ENCODE results near the gene CADPS.

Gene CADPS

GRCh38 chr3:62366126-62366484 is 509.1 kb downstream of the CADPS start (continued):
- TF ChIP-seq TSHZ2 (CRISPR knock-in tag; IDR thresholded peaks at IDR 0.05) (no peak), PPARA (CRISPR knock-in tag; IDR thresholded peaks at IDR 0.05; ENCODE audit: borderline replicate concordance) (no peak), ZFP30 (CRISPR knock-in tag; IDR thresholded peaks at IDR 0.05) (no peak), RARB (CRISPR knock-in tag; IDR thresholded peaks at IDR 0.05) (no peak), GLIS3 (CRISPR knock-in tag; IDR thresholded peaks at IDR 0.05) (no peak), ESRRG (CRISPR knock-in tag; IDR thresholded peaks at IDR 0.05) (no peak), ZFP3 (CRISPR knock-in tag; IDR thresholded peaks at IDR 0.05) (no peak), ZNF8 (CRISPR knock-in tag; IDR thresholded peaks at IDR 0.05) (no peak), TOX (CRISPR knock-in tag; IDR thresholded peaks at IDR 0.05; ENCODE audit: borderline replicate concordance) (no peak)

- ATAC-seq: no peak
- TF ChIP-seq ESRRG (CRISPR knock-in tag; IDR thresholded peaks at IDR 0.05): no peak
- TF ChIP-seq TOX (CRISPR knock-in tag; IDR thresholded peaks at IDR 0.05; ENCODE audit: borderline replicate concordance): no peak
- no peak for TF ChIP-seq POU6F1 (CRISPR knock-in tag; IDR thresholded peaks at IDR 0.05; ENCODE audit: borderline replicate concordance, low read depth)
- no peak for TF ChIP-seq ZC3H10 (CRISPR knock-in tag; IDR thresholded peaks at IDR 0.05)
- no peak for TF ChIP-seq ZNF70 (CRISPR knock-in tag; IDR thresholded peaks at IDR 0.05)
- no peak for TF ChIP-seq CREB5 (CRISPR knock-in tag; IDR thresholded peaks at IDR 0.05; ENCODE audit: low read depth)
- no peak for TF ChIP-seq BACH2 (CRISPR knock-in tag; IDR thresholded peaks at IDR 0.05; ENCODE audit: borderline replicate concordance)
- no peak for TF ChIP-seq PPARA (CRISPR knock-in tag; IDR thresholded peaks at IDR 0.05; ENCODE audit: borderline replicate concordance)
- no peak for TF ChIP-seq ISL1 (CRISPR knock-in tag; IDR thresholded peaks at IDR 0.05)
- no peak for TF ChIP-seq PATZ1 (CRISPR knock-in tag; IDR thresholded peaks at IDR 0.05; ENCODE audit: borderline replicate concordance)
- TF ChIP-seq TSHZ2 (CRISPR knock-in tag; IDR thresholded peaks at IDR 0.05): no peak
- no peak for TF ChIP-seq CSDC2 (CRISPR knock-in tag; IDR thresholded peaks at IDR 0.05)
These were observed 509.7 kb downstream of the CADPS start for GRCh38 chr3:62365391-62366125.

- no peak for ATAC-seq
- no peak for TF ChIP-seq CREB5 (CRISPR knock-in tag; IDR thresholded peaks at IDR 0.05; ENCODE audit: low read depth)
- TF ChIP-seq CSRNP3 (CRISPR knock-in tag; IDR thresholded peaks at IDR 0.05): no peak
- TF ChIP-seq ZNF565 (CRISPR knock-in tag; conservative IDR thresholded peaks at IDR 0.05; ENCODE audit: low read depth): no peak
- no peak for TF ChIP-seq CSDC2 (CRISPR knock-in tag; IDR thresholded peaks at IDR 0.05)
- TF ChIP-seq ZC3H10 (CRISPR knock-in tag; IDR thresholded peaks at IDR 0.05): no peak
- TF ChIP-seq POU6F1 (CRISPR knock-in tag; IDR thresholded peaks at IDR 0.05; ENCODE audit: borderline replicate concordance, low read depth): no peak
- no peak for TF ChIP-seq PPARA (CRISPR knock-in tag; IDR thresholded peaks at IDR 0.05; ENCODE audit: borderline replicate concordance)
- no peak for TF ChIP-seq GLIS3 (CRISPR knock-in tag; IDR thresholded peaks at IDR 0.05)
- no peak for TF ChIP-seq ARNTL (CRISPR knock-in tag; IDR thresholded peaks at IDR 0.05; ENCODE audit: borderline replicate concordance, low read depth)
These were observed 511.0 kb downstream of the CADPS start for GRCh38 chr3:62364191-62364590.
